ENCODE measurements around the gene KLK3. TPM values are rescaled to one million over a fixed set of nuclear protein-coding genes. Genes with fewer than 3 reads are reported as not detected.

KLK3 gene
- total and polyA plus RNA-seq, 7 donors = 1.8 to 4.2 (median 3.0) TPM; not detected in 4

DNA sequence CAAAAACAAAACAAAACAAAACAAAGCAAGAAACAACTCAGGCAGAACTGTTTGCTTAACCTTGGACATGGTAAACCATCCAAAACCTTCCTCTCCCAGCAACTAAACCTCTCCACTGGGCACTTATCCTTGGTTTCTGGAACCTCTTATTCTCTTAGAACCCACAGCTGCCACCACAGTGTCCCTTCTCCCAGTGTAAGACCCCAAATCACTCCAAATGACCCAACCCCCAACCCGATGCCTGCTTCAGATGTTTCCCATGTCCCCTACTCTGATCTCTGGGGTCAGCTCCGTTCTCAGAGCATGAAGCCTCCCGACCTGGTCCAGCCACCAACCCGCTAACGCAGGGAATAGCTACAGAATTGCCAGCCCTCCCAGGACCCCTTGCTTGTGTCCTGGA is 19.5 kb downstream of the KLK3 start:
- Histone ChIP-seq H3K4me1 (no peaks in the 10 kb centered on the region), H3K27me3 (peaks cover 0 to 60% (median 14%) of the 10 kb centered on the region in 3 donors), H3K27ac (no peak overlapping the region), H3K4me3 (no peak overlapping the region), H3K9me3 (no peaks in the 10 kb centered on the region), H3K36me3 (no peaks in the 10 kb centered on the region)
- DNase-seq = no peak
- WGBS, 2 donors = 78 to 86% methylated on average over 5 of the region's 5 CpGs
- intact Hi-C loops (cut with DNase I) = no loop called here
- TF ChIP-seq, protein P1, sequence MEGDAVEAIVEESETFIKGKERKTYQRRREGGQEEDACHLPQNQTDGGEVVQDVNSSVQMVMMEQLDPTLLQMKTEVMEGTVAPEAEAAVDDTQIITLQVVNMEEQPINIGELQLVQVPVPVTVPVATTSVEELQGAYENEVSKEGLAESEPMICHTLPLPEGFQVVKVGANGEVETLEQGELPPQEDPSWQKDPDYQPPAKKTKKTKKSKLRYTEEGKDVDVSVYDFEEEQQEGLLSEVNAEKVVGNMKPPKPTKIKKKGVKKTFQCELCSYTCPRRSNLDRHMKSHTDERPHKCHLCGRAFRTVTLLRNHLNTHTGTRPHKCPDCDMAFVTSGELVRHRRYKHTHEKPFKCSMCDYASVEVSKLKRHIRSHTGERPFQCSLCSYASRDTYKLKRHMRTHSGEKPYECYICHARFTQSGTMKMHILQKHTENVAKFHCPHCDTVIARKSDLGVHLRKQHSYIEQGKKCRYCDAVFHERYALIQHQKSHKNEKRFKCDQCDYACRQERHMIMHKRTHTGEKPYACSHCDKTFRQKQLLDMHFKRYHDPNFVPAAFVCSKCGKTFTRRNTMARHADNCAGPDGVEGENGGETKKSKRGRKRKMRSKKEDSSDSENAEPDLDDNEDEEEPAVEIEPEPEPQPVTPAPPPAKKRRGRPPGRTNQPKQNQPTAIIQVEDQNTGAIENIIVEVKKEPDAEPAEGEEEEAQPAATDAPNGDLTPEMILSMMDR (IDR thresholded peaks at IDR 0.05) = no peak
- TF ChIP-seq POLR2AphosphoS5 (IDR thresholded peaks at IDR 0.05) (no peak), EP300 (IDR thresholded peaks at IDR 0.05) (no peak)

DNA sequence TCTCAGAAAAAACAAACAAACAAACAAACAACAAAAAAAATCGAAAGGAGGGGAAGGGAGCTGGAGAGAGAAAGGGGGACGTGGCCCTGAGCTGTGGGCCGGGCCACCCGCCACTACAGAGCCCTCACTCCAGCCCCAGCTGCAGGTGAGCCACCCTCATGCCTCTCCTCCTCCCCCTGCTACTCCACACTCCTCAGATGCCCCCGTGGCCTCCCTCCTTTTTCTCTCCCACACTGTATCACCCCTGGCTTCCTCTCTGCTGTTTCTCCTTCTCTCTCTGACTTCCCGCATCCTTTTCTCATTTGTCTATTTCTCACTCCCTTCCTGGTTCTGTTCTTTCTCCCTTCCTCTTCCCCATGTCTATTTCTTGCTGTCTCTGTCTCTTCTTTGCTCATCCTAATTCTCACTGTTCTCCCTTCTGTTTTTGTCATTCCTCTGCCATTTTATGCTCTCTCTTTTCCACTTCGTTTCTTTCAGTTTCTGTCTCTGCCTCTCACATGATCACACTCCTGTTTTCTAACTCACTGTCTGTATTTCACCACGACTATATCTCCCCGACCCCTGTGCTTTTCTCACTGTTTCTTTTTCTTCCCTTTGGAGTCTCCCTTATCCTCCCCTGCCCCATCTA is 21.2 kb downstream of the KLK3 start:
- 49 to 57% methylated on average over 9 of the region's 9 CpGs for WGBS, 2 donors
- Histone ChIP-seq H3K4me1 (no peaks in the 10 kb centered on the region), H3K9me3 (no peaks in the 10 kb centered on the region), H3K4me3 (no peak overlapping the region), H3K27me3 (peaks cover 0 to 57% (median 14%) of the 10 kb centered on the region in 3 donors), H3K27ac (no peak overlapping the region), H3K36me3 (no peaks in the 10 kb centered on the region)
- DNase-seq = no peak
- intact Hi-C loops (cut with DNase I) = no loop called here
- TF ChIP-seq, protein P1 (IDR thresholded peaks at IDR 0.05) = no peak
- TF ChIP-seq POLR2AphosphoS5 (IDR thresholded peaks at IDR 0.05) = no peak
- TF ChIP-seq EP300 (IDR thresholded peaks at IDR 0.05) = no peak
- TF ChIP-seq POLR2A (IDR thresholded peaks at IDR 0.05) = no peak

DNA sequence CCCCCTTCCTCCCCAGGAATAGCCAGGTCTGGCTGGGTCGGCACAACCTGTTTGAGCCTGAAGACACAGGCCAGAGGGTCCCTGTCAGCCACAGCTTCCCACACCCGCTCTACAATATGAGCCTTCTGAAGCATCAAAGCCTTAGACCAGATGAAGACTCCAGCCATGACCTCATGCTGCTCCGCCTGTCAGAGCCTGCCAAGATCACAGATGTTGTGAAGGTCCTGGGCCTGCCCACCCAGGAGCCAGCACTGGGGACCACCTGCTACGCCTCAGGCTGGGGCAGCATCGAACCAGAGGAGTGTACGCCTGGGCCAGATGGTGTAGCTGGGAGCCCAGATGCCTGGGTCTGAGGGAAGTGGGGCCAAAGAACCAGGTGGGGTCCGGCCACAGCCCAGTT is 21.7 kb downstream of the KLK3 start:
- H3K4me3 ChIP-seq = no peak overlapping the region
- no peak for DNase-seq
- H3K4me1 ChIP-seq = no peaks in the 10 kb centered on the region
- H3K9me3 ChIP-seq = no peaks in the 10 kb centered on the region
- intact Hi-C loops (cut with DNase I) = no loop called here
- TF ChIP-seq EP300 (IDR thresholded peaks at IDR 0.05) (no peak), POLR2AphosphoS5 (IDR thresholded peaks at IDR 0.05) (no peak), POLR2A (IDR thresholded peaks at IDR 0.05) (no peak)
- TF ChIP-seq, protein P1 (IDR thresholded peaks at IDR 0.05) = no peak
- no peak overlapping the region for H3K27ac ChIP-seq
- H3K36me3 ChIP-seq = no peaks in the 10 kb centered on the region
- H3K27me3 ChIP-seq = peaks cover 0 to 57% (median 14%) of the 10 kb centered on the region in 3 donors
- WGBS, 2 donors = 79 to 87% methylated on average over 7 of the region's 7 CpGs

DNA sequence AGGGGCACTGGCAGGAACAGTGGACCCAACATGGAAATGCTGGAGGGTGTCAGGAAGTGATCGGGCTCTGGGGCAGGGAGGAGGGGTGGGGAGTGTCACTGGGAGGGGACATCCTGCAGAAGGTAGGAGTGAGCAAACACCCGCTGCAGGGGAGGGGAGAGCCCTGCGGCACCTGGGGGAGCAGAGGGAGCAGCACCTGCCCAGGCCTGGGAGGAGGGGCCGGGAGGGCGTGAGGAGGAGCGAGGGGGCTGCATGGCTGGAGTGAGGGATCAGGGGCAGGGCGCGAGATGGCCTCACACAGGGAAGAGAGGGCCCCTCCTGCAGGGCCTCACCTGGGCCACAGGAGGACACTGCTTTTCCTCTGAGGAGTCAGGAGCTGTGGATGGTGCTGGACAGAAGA is 22.6 kb downstream of the KLK3 start:
- intact Hi-C loops (cut with DNase I) = no loop called here
- no peaks in the 10 kb centered on the region for H3K4me1 ChIP-seq
- no peaks in the 10 kb centered on the region for H3K36me3 ChIP-seq
- H3K9me3 ChIP-seq = no peaks in the 10 kb centered on the region
- DNase-seq = no peak
- peaks cover 0 to 57% (median 14%) of the 10 kb centered on the region in 3 donors for H3K27me3 ChIP-seq
- TF ChIP-seq, protein P1 (IDR thresholded peaks at IDR 0.05) = no peak
- TF ChIP-seq POLR2AphosphoS5 (IDR thresholded peaks at IDR 0.05) (no peak), POLR2A (IDR thresholded peaks at IDR 0.05) (no peak), EP300 (IDR thresholded peaks at IDR 0.05) (no peak)
- no peak overlapping the region for H3K4me3 ChIP-seq
- 13 to 19% methylated on average over 8 of the region's 8 CpGs for WGBS, 2 donors
- H3K27ac ChIP-seq = no peak overlapping the region

DNA sequence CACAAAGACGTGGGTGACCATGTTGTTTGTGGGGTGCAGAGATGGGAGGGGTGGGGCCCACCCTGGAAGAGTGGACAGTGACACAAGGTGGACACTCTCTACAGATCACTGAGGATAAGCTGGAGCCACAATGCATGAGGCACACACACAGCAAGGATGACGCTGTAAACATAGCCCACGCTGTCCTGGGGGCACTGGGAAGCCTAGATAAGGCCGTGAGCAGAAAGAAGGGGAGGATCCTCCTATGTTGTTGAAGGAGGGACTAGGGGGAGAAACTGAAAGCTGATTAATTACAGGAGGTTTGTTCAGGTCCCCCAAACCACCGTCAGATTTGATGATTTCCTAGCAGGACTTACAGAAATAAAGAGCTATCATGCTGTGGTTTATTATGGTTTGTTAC is 24.1 kb downstream of the KLK3 start:
- no peaks in the 10 kb centered on the region for H3K4me1 ChIP-seq
- H3K27me3 ChIP-seq = peaks cover 0 to 52% (median 14%) of the 10 kb centered on the region in 3 donors
- H3K4me3 ChIP-seq = no peak overlapping the region
- DNase-seq = no peak
- no peaks in the 10 kb centered on the region for H3K36me3 ChIP-seq
- 75 to 79% methylated on average over 5 of the region's 5 CpGs for WGBS, 2 donors
- no peaks in the 10 kb centered on the region for H3K9me3 ChIP-seq
- intact Hi-C loops (cut with DNase I) = no loop called here
- H3K27ac ChIP-seq = no peak overlapping the region
- no peak for TF ChIP-seq EP300 (IDR thresholded peaks at IDR 0.05)
- TF ChIP-seq, protein P1 (IDR thresholded peaks at IDR 0.05) = no peak
- TF ChIP-seq POLR2AphosphoS5 (IDR thresholded peaks at IDR 0.05) = no peak
- no peak for TF ChIP-seq POLR2A (IDR thresholded peaks at IDR 0.05)

Measured in sigmoid colon (tissue), 7 donors.